WTC11 (cell line): ENCODE measurements around the gene MTG1. TPM values are rescaled to one million over a fixed set of nuclear protein-coding genes. Genes with fewer than 3 reads are reported as not detected.

Source experiments
- ATAC-seq: fragments of 200-7000 bp; cut with Tn5 transposase; 2 replicates; pipeline ENCODE4 v1.10.0; 2021; ENCODE audit warnings: mild to moderate bottlenecking, moderate library complexity
- CTCF ChIA-PET: fragments of 300-600 bp; sonication (Branson Sonifier 250); formaldehyde crosslinking; loops from one replicate; lab custom pipeline; 2021; ENCODE audit warnings: antibody characterized with exemption; lab: Charles Lee
- POLR2A ChIA-PET: fragments of 350-600 bp; sonication (Branson Sonifier 250); formaldehyde crosslinking; loops from one replicate; lab custom pipeline; 2021; ENCODE audit warnings: antibody characterized with exemption; lab: Charles Lee
- DNase-seq: peaks from one replicate; pipeline ENCODE4 v3.0.0; 2021; ENCODE audit warnings: low spot score
- H3K27ac Mint-ChIP-seq: 2 replicates; pipeline ENCODE4 v1.8.0; 2021; ENCODE audit warnings: mixed read lengths
- H3K27me3 Mint-ChIP-seq: 2 replicates; pipeline ENCODE4 v1.8.0; 2021; ENCODE audit warnings: low read depth, mild to moderate bottlenecking, moderate library complexity, mixed read lengths
- H3K36me3 Mint-ChIP-seq: 2 replicates; pipeline ENCODE4 v1.8.0; 2021; ENCODE audit warnings: mixed read lengths
- H3K4me1 Mint-ChIP-seq: 2 replicates; pipeline ENCODE4 v1.8.0; 2022; ENCODE audit warnings: mixed read lengths
- H3K4me3 Mint-ChIP-seq: 2 replicates; pipeline ENCODE4 v1.8.0; 2021; ENCODE audit warnings: mild to moderate bottlenecking, moderate library complexity, mixed read lengths
- H3K9me3 Mint-ChIP-seq: 2 replicates; pipeline ENCODE4 v1.8.0; 2021; ENCODE audit warnings: mixed read lengths
- ARID4B ChIP-seq: sonication (generic); formaldehyde crosslinking; IDR thresholded peaks from 2 replicates; pipeline ENCODE4 v1.8.0; 2023; ENCODE audit warnings: missing genetic modification reagents, mild to moderate bottlenecking, borderline replicate concordance
- CBFB ChIP-seq: sonication (generic); formaldehyde crosslinking; IDR thresholded peaks from 2 replicates; pipeline ENCODE4 v1.8.1; 2022; ENCODE audit warnings: mild to moderate bottlenecking, low read depth, missing genetic modification reagents
- CREB1 ChIP-seq: sonication (generic); formaldehyde crosslinking; IDR thresholded peaks from 2 replicates; pipeline ENCODE4 v1.8.0; 2023; ENCODE audit warnings: mild to moderate bottlenecking, missing genetic modification reagents
- E2F4 ChIP-seq: sonication (generic); formaldehyde crosslinking; IDR thresholded peaks from 2 replicates; pipeline ENCODE4 v1.8.1; 2022; ENCODE audit warnings: low read depth, mild to moderate bottlenecking, moderate library complexity, missing genetic modification reagents, borderline replicate concordance
- ELF4 ChIP-seq: sonication (generic); formaldehyde crosslinking; IDR thresholded peaks from 2 replicates; pipeline ENCODE4 v1.8.1; 2022; ENCODE audit warnings: low read depth, mild to moderate bottlenecking, moderate library complexity, missing genetic modification reagents
- FOXJ3 ChIP-seq: sonication (generic); formaldehyde crosslinking; IDR thresholded peaks from 2 replicates; pipeline ENCODE4 v1.9.0; 2021; ENCODE audit warnings: missing genetic modification reagents, mild to moderate bottlenecking, borderline replicate concordance
- GABPB1 ChIP-seq: sonication (generic); formaldehyde crosslinking; IDR thresholded peaks from 2 replicates; pipeline ENCODE4 v1.8.1; 2023; ENCODE audit warnings: mild to moderate bottlenecking, missing genetic modification reagents
- GRHL2 ChIP-seq: fragments of 250-450 bp; sonication (Bioruptor Pico); IDR thresholded peaks from 2 replicates; pipeline ENCODE4 v1.8.0; 2022; ENCODE audit warnings: mild to moderate bottlenecking, moderate library complexity; ENCODE audit not compliant: insufficient replicate concordance, severe bottlenecking
- HMGA2 ChIP-seq: fragments of 250-450 bp; sonication (Bioruptor Pico); IDR thresholded peaks from 2 replicates; pipeline ENCODE4 v1.4.0; 2021; ENCODE audit warnings: mild to moderate bottlenecking, moderate library complexity
- MYBL2 ChIP-seq: sonication (generic); formaldehyde crosslinking; IDR thresholded peaks from 2 replicates; pipeline ENCODE4 v1.8.1; 2023; ENCODE audit warnings: mild to moderate bottlenecking, moderate library complexity, missing genetic modification reagents
- NFATC4 ChIP-seq: fragments of 250-450 bp; sonication (Bioruptor Pico); IDR thresholded peaks from 2 replicates; pipeline ENCODE4 v1.9.0; 2021; ENCODE audit warnings: mild to moderate bottlenecking
- NFE2L1 ChIP-seq: sonication (generic); formaldehyde crosslinking; IDR thresholded peaks from 2 replicates; pipeline ENCODE4 v1.8.1; 2023; ENCODE audit warnings: missing genetic modification reagents
- NFYB ChIP-seq: sonication (generic); formaldehyde crosslinking; conservative IDR thresholded peaks from 2 replicates; pipeline ENCODE4 v1.8.0; 2022; ENCODE audit warnings: low read depth, missing genetic modification reagents
- NR2C2 ChIP-seq: sonication (generic); formaldehyde crosslinking; IDR thresholded peaks from 2 replicates; pipeline ENCODE4 v1.8.0; 2022; ENCODE audit warnings: mild to moderate bottlenecking, missing genetic modification reagents
- NR3C1 ChIP-seq: sonication (generic); formaldehyde crosslinking; conservative IDR thresholded peaks from 2 replicates; pipeline ENCODE4 v1.8.1; 2023; ENCODE audit warnings: low read depth, mild to moderate bottlenecking, missing genetic modification reagents
- SMAD3 ChIP-seq: sonication (generic); formaldehyde crosslinking; IDR thresholded peaks from 2 replicates; pipeline ENCODE4 v1.8.0; 2022; ENCODE audit warnings: missing genetic modification reagents, mild to moderate bottlenecking, borderline replicate concordance
- SP1 ChIP-seq: sonication (generic); formaldehyde crosslinking; conservative IDR thresholded peaks from 2 replicates; pipeline ENCODE4 v1.8.1; 2022; ENCODE audit warnings: missing genetic modification reagents
- TEAD1 ChIP-seq: sonication (generic); formaldehyde crosslinking; IDR thresholded peaks from 2 replicates; pipeline ENCODE4 v1.8.0; 2022; ENCODE audit warnings: mild to moderate bottlenecking, missing genetic modification reagents
- TEAD4 ChIP-seq: sonication (generic); formaldehyde crosslinking; IDR thresholded peaks from 2 replicates; pipeline ENCODE4 v1.8.0; 2022; ENCODE audit warnings: mild to moderate bottlenecking, missing genetic modification reagents
- ZBTB21 ChIP-seq: sonication (generic); formaldehyde crosslinking; IDR thresholded peaks from 2 replicates; pipeline ENCODE4 v1.8.1; 2023; ENCODE audit warnings: mild to moderate bottlenecking, missing genetic modification reagents, borderline replicate concordance
- ZNF138 ChIP-seq: sonication (generic); formaldehyde crosslinking; conservative IDR thresholded peaks from 2 replicates; pipeline ENCODE4 v1.8.1; 2022; ENCODE audit warnings: mild to moderate bottlenecking, moderate library complexity, missing genetic modification reagents
- ZNF263 ChIP-seq: sonication (generic); formaldehyde crosslinking; IDR thresholded peaks from 2 replicates; pipeline ENCODE4 v1.8.1; 2022; ENCODE audit warnings: low read depth, mild to moderate bottlenecking, moderate library complexity, missing genetic modification reagents
- ZNF396 ChIP-seq: fragments of 250-450 bp; sonication (Bioruptor Pico); IDR thresholded peaks from 2 replicates; pipeline ENCODE4 v1.8.0; 2021; ENCODE audit warnings: mild to moderate bottlenecking, moderate library complexity, borderline replicate concordance
- ZNF416 ChIP-seq: fragments of 250-450 bp; sonication (Bioruptor Pico); IDR thresholded peaks from 2 replicates; pipeline ENCODE4 v1.9.0; 2021; ENCODE audit warnings: mild to moderate bottlenecking, inconsistent platforms
- total RNA-seq: library from RNA; stranded (reverse); gene quantifications from 3 replicates; pipeline ENCODE4 v1.2.3, GENCODE V29; 2021
- TF ChIP-seq, protein P1 (sequence below): sonication (generic); formaldehyde crosslinking; IDR thresholded peaks from 2 replicates; pipeline ENCODE4 v1.8.0; 2022; ENCODE audit warnings: mild to moderate bottlenecking, missing genetic modification reagents
- TF ChIP-seq, protein P2 (sequence below): fragments of 250-450 bp; sonication (Bioruptor Pico); IDR thresholded peaks from 2 replicates; pipeline ENCODE4 v1.9.0; 2021; ENCODE audit warnings: mild to moderate bottlenecking
- TF ChIP-seq, protein P3 (sequence below): sonication (generic); formaldehyde crosslinking; conservative IDR thresholded peaks from 2 replicates; pipeline ENCODE4 v1.8.1; 2022; ENCODE audit warnings: mild to moderate bottlenecking, missing genetic modification reagents

Gene MTG1
- total RNA-seq, 1 experiment from 2014 or later: 63.0 TPM

GRCh38 chr10:133377818-133378250 is 16.1 kb upstream of the MTG1 start:
- Mint-ChIP-seq H3K4me3 (peak overlapping the region; percentile 72), H3K27ac (no peak overlapping the region), H3K36me3 (no peaks in the 10 kb centered on the region), H3K4me1 (no peaks in the 10 kb centered on the region), H3K9me3 (no peaks in the 10 kb centered on the region), H3K27me3 (peaks cover 70% of the 10 kb centered on the region)
- DNase-seq (peak; percentile 41), ATAC-seq (peak; percentile 1)
- no peak for TF ChIP-seq NR2C2 (CRISPR knock-in tag)
- no peak for TF ChIP-seq TEAD1 (CRISPR knock-in tag)
- no peak for TF ChIP-seq TEAD4 (CRISPR knock-in tag)
- TF ChIP-seq ZNF396 (CRISPR knock-in tag): no peak
- TF ChIP-seq, protein P1, sequence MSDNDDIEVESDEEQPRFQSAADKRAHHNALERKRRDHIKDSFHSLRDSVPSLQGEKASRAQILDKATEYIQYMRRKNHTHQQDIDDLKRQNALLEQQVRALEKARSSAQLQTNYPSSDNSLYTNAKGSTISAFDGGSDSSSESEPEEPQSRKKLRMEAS (CRISPR knock-in tag): no peak
- TF ChIP-seq NFATC4 (CRISPR knock-in tag): no peak
- TF ChIP-seq CREB1: no peak
- no peak for TF ChIP-seq GRHL2
- TF ChIP-seq, protein P2, sequence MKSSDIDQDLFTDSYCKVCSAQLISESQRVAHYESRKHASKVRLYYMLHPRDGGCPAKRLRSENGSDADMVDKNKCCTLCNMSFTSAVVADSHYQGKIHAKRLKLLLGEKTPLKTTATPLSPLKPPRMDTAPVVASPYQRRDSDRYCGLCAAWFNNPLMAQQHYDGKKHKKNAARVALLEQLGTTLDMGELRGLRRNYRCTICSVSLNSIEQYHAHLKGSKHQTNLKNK (CRISPR knock-in tag): no peak
- TF ChIP-seq NFE2L1 (CRISPR knock-in tag): no peak
- no peak for TF ChIP-seq NFYB (CRISPR knock-in tag)
- TF ChIP-seq, protein P3, sequence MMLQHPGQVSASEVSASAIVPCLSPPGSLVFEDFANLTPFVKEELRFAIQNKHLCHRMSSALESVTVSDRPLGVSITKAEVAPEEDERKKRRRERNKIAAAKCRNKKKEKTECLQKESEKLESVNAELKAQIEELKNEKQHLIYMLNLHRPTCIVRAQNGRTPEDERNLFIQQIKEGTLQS (CRISPR knock-in tag): no peak
- TF ChIP-seq HMGA2: no peak
- no peak for TF ChIP-seq SMAD3 (CRISPR knock-in tag)
- no peak for TF ChIP-seq ZNF263 (CRISPR knock-in tag)
- TF ChIP-seq E2F4 (CRISPR knock-in tag): no peak
- POLR2A ChIA-PET: interaction anchor here (2.8 kb wide), 1 partner anchor 20 kb away, joined by 9 read pairs; the partner anchor contains the start of gene FUOM
- CTCF ChIA-PET: interaction anchor here (1.3 to 1.8 kb wide), 4 partner anchors 26 to 70 kb away, joined by 3 to 6 read pairs (median 4); no protein-coding TSS in a partner anchor

DNA sequence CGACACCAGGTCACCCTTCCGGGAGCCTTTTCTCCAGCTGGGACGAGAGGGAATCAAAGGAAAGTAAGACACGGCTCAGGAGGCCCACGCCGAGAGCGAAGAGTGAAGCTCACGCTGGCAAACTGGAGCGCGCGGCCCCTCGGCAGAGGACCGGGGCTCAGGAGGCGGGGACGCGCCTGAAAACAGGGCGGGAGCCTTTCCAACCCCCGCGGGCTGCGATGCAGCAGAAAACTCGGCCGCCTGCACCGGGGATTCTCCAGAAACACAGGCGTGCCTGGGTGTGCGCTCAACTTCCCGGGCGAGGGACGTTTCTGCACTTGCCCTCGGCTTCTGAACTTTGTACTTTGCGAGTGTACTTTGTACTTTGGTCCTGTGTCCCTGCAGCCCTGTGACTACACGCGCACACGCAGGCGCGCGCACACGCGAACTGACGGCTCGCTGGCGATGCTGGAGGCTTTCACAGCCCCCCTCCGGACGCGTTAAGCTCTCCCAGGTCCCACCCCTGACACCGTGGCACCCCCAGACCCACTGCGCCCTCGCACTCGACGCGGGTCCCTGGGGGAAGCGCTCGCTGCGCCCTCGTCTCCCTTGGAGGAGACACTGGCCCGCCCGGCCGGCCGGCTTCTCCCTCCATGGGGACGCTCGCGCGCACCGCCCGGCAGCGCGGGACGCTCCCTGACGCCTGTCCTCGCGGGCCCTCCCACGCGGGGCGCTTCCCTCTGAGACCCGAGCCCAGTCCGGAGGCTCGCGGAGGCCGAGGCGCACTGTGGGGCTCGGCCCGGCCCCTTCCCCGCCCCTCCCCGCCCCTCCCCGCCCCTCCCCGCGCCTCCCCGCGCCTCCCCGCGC is 15.5 kb upstream of the MTG1 start:
- Mint-ChIP-seq H3K4me3 (peak overlapping the region; percentile 72), H3K27me3 (peaks cover 70% of the 10 kb centered on the region), H3K4me1 (no peaks in the 10 kb centered on the region), H3K9me3 (no peaks in the 10 kb centered on the region), H3K27ac (no peak overlapping the region), H3K36me3 (no peaks in the 10 kb centered on the region)
- DNase-seq (peak; percentile 57), ATAC-seq (peak; percentile 24)
- ChIA-PET POLR2A (interaction anchor here (2.8 kb wide), 1 partner anchor 21 kb away, joined by 9 read pairs; the partner anchor contains the start of gene FUOM), CTCF (interaction anchor here (1.3 to 1.8 kb wide), 4 partner anchors 27 to 70 kb away, joined by 3 to 6 read pairs (median 4); no protein-coding TSS in a partner anchor)
- TF ChIP-seq NR3C1 (no peak), ZBTB21 (0 out of 2 replicates have a peak, but pooled peaks have one; percentile 22), MYBL2 (CRISPR knock-in tag) (no peak), NR2C2 (CRISPR knock-in tag) (no peak), ARID4B (CRISPR knock-in tag) (0 out of 2 replicates have a peak, but pooled peaks have one; percentile 39), CBFB (CRISPR knock-in tag) (no peak), NFATC4 (CRISPR knock-in tag) (no peak), SP1 (peak; percentile 50; the same call in 1 of the 2 replicates), ELF4 (CRISPR knock-in tag) (no peak), NFYB (CRISPR knock-in tag) (no peak), FOXJ3 (CRISPR knock-in tag) (no peak), ZNF416 (no peak), ZNF138 (CRISPR knock-in tag) (0 out of 2 replicates have a peak, but pooled peaks have one; percentile 46), GABPB1 (CRISPR knock-in tag) (peak; percentile 50; the same call in 1 of the 2 replicates)
- TF ChIP-seq, protein P1 (CRISPR knock-in tag): 0 out of 2 replicates have a peak, but pooled peaks have one; percentile 42
- TF ChIP-seq, protein P3 (CRISPR knock-in tag): no peak
